H1 (cell line): ENCODE measurements around the gene UFC1. TPM values are rescaled to one million over a fixed set of nuclear protein-coding genes. Genes with fewer than 3 reads are reported as not detected.

Experiments
- CREB1 ChIP-seq: IDR thresholded peaks from 2 replicates; pipeline ENCODE4 v1.6.1; 2012; ENCODE audit warnings: inconsistent platforms
- YY1 ChIP-seq: IDR thresholded peaks from 2 replicates; pipeline ENCODE4 v1.6.1; 2011; ENCODE audit warnings: low read depth, mild to moderate bottlenecking, low read length
- polyA plus RNA-seq, 7 experiments: library from polyadenylated mRNA; depleted of rRNA in 3 of 7; stranded (reverse) in 5 of 7; unstranded in 2 of 7; fragments of >200 nt in 5 of 7; fragments of 200-250 nt in 2 of 7; gene quantifications; 1 replicate in 5 of 7; 2 replicates in 1 of 7; 4 replicates in 1 of 7; pipeline versions ENCODE4 v1.2.1 to v1.2.3, GENCODE V29; 2011 to 2013; ENCODE audit warnings: missing spikeins in 2 of 7, mixed read lengths in 2 of 7
- total RNA-seq: library from RNA; stranded (reverse); fragmentation: NEBNext Ultra II Directional; extraction: Animal tissue kit (Norgen Biotek cat#: 25700); gene quantifications from 2 replicates; pipeline ENCODE4 v1.2.1, GENCODE V29; 2021

The UFC1 gene
- total and polyA plus RNA-seq, 2 of the 8 experiments (the other 6 are each of a cell fraction or from before 2014, with no cell fraction given) = 67.8 to 102 TPM

GRCh38 chr1:161192476-161193465 is 39.0 kb downstream of the UFC1 start (continued):
- TF ChIP-seq YY1 (no peak), CREB1 (no peak)
